Activated CD8-positive, alpha-beta memory T cell treated with anti-CD3 and anti-CD28 coated beads, Interleukin-2, amount 50 U/mL, for 4 hours (primary cell): ENCODE results near the gene AGAP1.
"Not testable (repeated sequence)": the region's sequence is repeated elsewhere in the genome, so short reads cannot be mapped to it uniquely, and the experiment has no call there.

Source experiments
- DNase-seq: peaks from one replicate; pipeline ENCODE4 v3.0.0-alpha.2; 2020

The AGAP1 gene

GRCh38 chr2:236120829-236121228, 627.0 kb downstream of the AGAP1 start:
- no peak for DNase-seq

- no peak for DNase-seq
Observed at GRCh38 chr2:236121546-236121945, 627.7 kb downstream of the AGAP1 start.

- DNase-seq, result no peak
Observed at GRCh38 chr2:236122236-236122635, 628.4 kb downstream of the AGAP1 start.

GRCh38 chr2:236123716-236124115, 629.9 kb downstream of the AGAP1 start:
- no peak for DNase-seq

- DNase-seq, result no peak
Observed at GRCh38 chr2:236124182-236124893, 630.5 kb downstream of the AGAP1 start.

GRCh38 chr2:236125541-236125940, 631.7 kb downstream of the AGAP1 start:
- DNase-seq, result no peak

- DNase-seq, result no peak
Observed at GRCh38 chr2:236127010-236127409, 633.2 kb downstream of the AGAP1 start.

- no peak for DNase-seq
Observed at GRCh38 chr2:236128321-236128720, 634.5 kb downstream of the AGAP1 start.

- DNase-seq, result no peak
Observed at GRCh38 chr2:236129935-236130334, 636.1 kb downstream of the AGAP1 start.

- no peak for DNase-seq
Observed at GRCh38 chr2:236130349-236130998, 636.6 kb downstream of the AGAP1 start.

- DNase-seq, result no peak
Observed at GRCh38 chr2:236131073-236131692, 637.3 kb downstream of the AGAP1 start.

GRCh38 chr2:236133410-236134012, 639.7 kb downstream of the AGAP1 start:
- DNase-seq, result no peak

GRCh38 chr2:236136538-236136937, 642.7 kb downstream of the AGAP1 start:
- no peak for DNase-seq

- DNase-seq, result no peak
Observed at GRCh38 chr2:236137066-236137465, 643.2 kb downstream of the AGAP1 start.

GRCh38 chr2:236141616-236142015, 647.8 kb downstream of the AGAP1 start:
- DNase-seq, result not testable (repeated sequence)

GRCh38 chr2:236143811-236144210, 650.0 kb downstream of the AGAP1 start:
- no peak for DNase-seq

GRCh38 chr2:236146436-236146835, 652.6 kb downstream of the AGAP1 start:
- DNase-seq, result no peak

GRCh38 chr2:236155406-236155805, 661.6 kb downstream of the AGAP1 start:
- DNase-seq, result no peak

- no peak for DNase-seq
Observed at GRCh38 chr2:236156095-236156859, 662.4 kb downstream of the AGAP1 start.

- no peak for DNase-seq
Observed at GRCh38 chr2:236156860-236157194, 663.0 kb downstream of the AGAP1 start.

- no peak for DNase-seq
Observed at GRCh38 chr2:236157366-236157765, 663.5 kb downstream of the AGAP1 start.

- DNase-seq, result no peak
Observed at GRCh38 chr2:236157815-236158498, 664.1 kb downstream of the AGAP1 start.
